Testis (tissue), 2 donors: ENCODE measurements around the gene UTP20.

ENCODE experiments used
- POLR2A ChIP-seq: fragments of 450-650 bp; IDR thresholded peaks from one replicate; pipeline ENCODE4 v1.6.1; 2017; ENCODE audit warnings: antibody characterized with exemption, mild to moderate bottlenecking, moderate library complexity
- TF ChIP-seq, protein P1 (sequence below), 3 experiments: fragments of 450-650 bp in 2 of 3; fragments of 200-600 bp in 1 of 3; sonication (generic) in 1 of 3; IDR thresholded peaks; one replicate each; pipeline ENCODE4 v1.5.1; 2016 to 2019; ENCODE audit warnings: antibody characterized with exemption in 3 of 3, mild to moderate bottlenecking in 2 of 3, moderate library complexity in 1 of 3

DNA sequence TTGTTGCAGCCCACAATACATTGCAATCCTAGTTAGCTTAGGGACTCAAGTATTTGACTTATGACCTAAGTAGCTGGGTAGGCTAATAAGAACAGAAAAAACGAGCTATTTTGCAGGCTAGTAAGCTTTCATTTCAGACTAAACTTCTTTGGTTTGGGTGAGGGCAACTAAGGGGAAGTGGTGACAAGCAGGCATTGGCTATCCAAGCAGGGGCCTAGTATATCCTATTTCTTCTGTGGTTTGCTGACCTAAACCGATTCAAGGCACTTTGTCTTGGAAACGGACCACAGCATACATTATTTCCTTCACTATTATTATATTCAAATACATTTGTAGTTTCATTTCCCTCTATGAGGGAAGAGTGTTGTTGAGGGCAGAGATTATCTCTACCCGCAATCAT, 48.3 kb upstream of the UTP20 start:
- TF ChIP-seq POLR2A, result no peak
- TF ChIP-seq, protein P1, sequence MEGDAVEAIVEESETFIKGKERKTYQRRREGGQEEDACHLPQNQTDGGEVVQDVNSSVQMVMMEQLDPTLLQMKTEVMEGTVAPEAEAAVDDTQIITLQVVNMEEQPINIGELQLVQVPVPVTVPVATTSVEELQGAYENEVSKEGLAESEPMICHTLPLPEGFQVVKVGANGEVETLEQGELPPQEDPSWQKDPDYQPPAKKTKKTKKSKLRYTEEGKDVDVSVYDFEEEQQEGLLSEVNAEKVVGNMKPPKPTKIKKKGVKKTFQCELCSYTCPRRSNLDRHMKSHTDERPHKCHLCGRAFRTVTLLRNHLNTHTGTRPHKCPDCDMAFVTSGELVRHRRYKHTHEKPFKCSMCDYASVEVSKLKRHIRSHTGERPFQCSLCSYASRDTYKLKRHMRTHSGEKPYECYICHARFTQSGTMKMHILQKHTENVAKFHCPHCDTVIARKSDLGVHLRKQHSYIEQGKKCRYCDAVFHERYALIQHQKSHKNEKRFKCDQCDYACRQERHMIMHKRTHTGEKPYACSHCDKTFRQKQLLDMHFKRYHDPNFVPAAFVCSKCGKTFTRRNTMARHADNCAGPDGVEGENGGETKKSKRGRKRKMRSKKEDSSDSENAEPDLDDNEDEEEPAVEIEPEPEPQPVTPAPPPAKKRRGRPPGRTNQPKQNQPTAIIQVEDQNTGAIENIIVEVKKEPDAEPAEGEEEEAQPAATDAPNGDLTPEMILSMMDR (IDR thresholded peaks at IDR 0.05), result no peak
